K562 (cell line): ENCODE results near the gene PLPP4. TPM values are rescaled to one million over a fixed set of nuclear protein-coding genes. Genes with fewer than 3 reads are reported as not detected.

Experiments used
- ATAC-seq: fragments of 200-7000 bp; cut with Tn5 transposase; 3 replicates; pipeline ENCODE4 v1.9.1; 2020; ENCODE audit warnings: moderate library complexity
- BruUV-seq: library from RNA; stranded (reverse); fragments of 400-500 nt; replicated peaks from 2 replicates; lab custom pipeline; 2021; lab: Mats Ljungman, UMichigan
- CTCF ChIA-PET: fragments of 300-600 bp; formaldehyde crosslinking; extraction: SDS; loops from one replicate; lab custom pipeline; 2021; ENCODE audit warnings: low intra/inter-chr PET ratio; lab: Yijun Ruan, JAX
- POLR2A ChIA-PET: fragments of 300-600, 350-650 bp; sonication (Branson Sonifier 250); formaldehyde crosslinking; extraction: SDS; loops from one replicate; lab custom pipeline; 2021; ENCODE audit warnings: antibody characterized with exemption, inconsistent platforms; lab: Yijun Ruan, JAX
- DNase-seq, 4 experiments: peaks; one replicate each; pipeline versions ENCODE4 v3.0.0 to v3.0.0-alpha.2; 2011 to 2018; ENCODE audit warnings: low spot score in 3 of 4, mixed read lengths in 3 of 4; ENCODE audit errors: extremely low read depth in 1 of 4
- FAIRE-seq: peaks from 2 replicates; lab custom pipeline; 2011; peaks lifted over from hg19 to GRCh38; lab: Jason Lieb, UNC
- H2AFZ ChIP-seq: 2 replicates; pipeline ENCODE4 v1.6.0; 2011; ENCODE audit warnings: low read depth, low read length, control low read depth, inconsistent platforms
- H3K27ac ChIP-seq: fragments of 200-600 bp; 3 replicates; pipeline ENCODE4 v1.8.0; 2011; ENCODE audit warnings: low read depth, mild to moderate bottlenecking, control low read depth, inconsistent platforms, low read length, moderate library complexity, mixed read lengths; ENCODE audit errors: extremely low read depth
- H3K27me3 ChIP-seq, 2 experiments: fragments of 300-600 bp in 1 of 2; 2 replicates in 1 of 2; 3 replicates in 1 of 2; pipeline versions ENCODE4 v1.6.0 to v1.8.0; 2011; ENCODE audit warnings: inconsistent platforms in 2 of 2, low read length in 2 of 2, mild to moderate bottlenecking in 1 of 2, mixed read lengths in 1 of 2, moderate library complexity in 1 of 2; ENCODE audit not compliant: control insufficient read depth in 2 of 2, insufficient read depth in 2 of 2
- H3K36me3 ChIP-seq: fragments of 300-600 bp; 3 replicates; pipeline ENCODE4 v1.8.0; 2011; ENCODE audit warnings: mild to moderate bottlenecking, low read length, inconsistent platforms; ENCODE audit not compliant: control insufficient read depth, insufficient read depth
- H3K4me1 ChIP-seq, 2 experiments: fragments of 200-600 bp in 1 of 2; replicated peaks in 1 of 2; 2 replicates in 1 of 2; 3 replicates in 1 of 2; pipeline versions ENCODE4 v1.5.1 to v1.8.0; 2011; ENCODE audit warnings: inconsistent platforms in 2 of 2, low read length in 2 of 2, mild to moderate bottlenecking in 1 of 2, mixed read lengths in 1 of 2, moderate library complexity in 1 of 2; ENCODE audit not compliant: control insufficient read depth in 2 of 2, insufficient read depth in 2 of 2
- H3K4me2 ChIP-seq: 2 replicates; pipeline ENCODE4 v1.6.1; 2011; ENCODE audit warnings: low read length, control low read depth, inconsistent platforms, mixed read lengths; ENCODE audit not compliant: insufficient read depth
- H3K4me3 ChIP-seq: fragments of 200-600 bp; sonication (generic), shearing (Covaris generic); 2 replicates; pipeline ENCODE4 v1.5.1; 2016; ENCODE audit warnings: control low read depth, inconsistent platforms
- H3K79me2 ChIP-seq: fragments of 200-600 bp; 3 replicates; pipeline ENCODE4 v1.8.0; 2011; ENCODE audit warnings: low read length, inconsistent platforms; ENCODE audit not compliant: control insufficient read depth, insufficient read depth
- H3K9ac ChIP-seq, 2 experiments: 2 replicates each; pipeline versions ENCODE4 v1.6.0 to v1.6.1; 2011; ENCODE audit warnings: low read depth in 2 of 2, low read length in 2 of 2, control low read depth in 1 of 2, inconsistent platforms in 1 of 2, mild to moderate bottlenecking in 1 of 2, mixed read lengths in 1 of 2; ENCODE audit not compliant: insufficient read depth in 1 of 2
- H3K9me1 ChIP-seq: one replicate; pipeline ENCODE4 v1.6.0; 2011; ENCODE audit warnings: inconsistent platforms, mild to moderate bottlenecking, low read length, moderate library complexity; ENCODE audit not compliant: control insufficient read depth, insufficient read depth
- H3K9me3 ChIP-seq: replicated peaks from 2 replicates; pipeline ENCODE4 v1.5.1; 2011; ENCODE audit warnings: low read depth, low read length, inconsistent platforms; ENCODE audit not compliant: control insufficient read depth, insufficient read depth
- H4K20me1 ChIP-seq: replicated peaks from 2 replicates; pipeline ENCODE4 v1.6.1; 2011; ENCODE audit warnings: low read length, inconsistent platforms, mixed read lengths; ENCODE audit not compliant: control insufficient read depth, insufficient read depth
- CC2D1A ChIP-seq: fragments of 450-650 bp; IDR thresholded peaks from 2 replicates; pipeline ENCODE4 v1.6.1; 2017; ENCODE audit warnings: mild to moderate bottlenecking
- CHD2 ChIP-seq: IDR thresholded peaks from 2 replicates; pipeline ENCODE4 v1.6.1; 2011; ENCODE audit warnings: low read depth, low read length
- CSDE1 ChIP-seq, 2 experiments: fragments of 450-650 bp; IDR thresholded peaks; 2 replicates each; pipeline ENCODE4 v1.6.1; 2016; ENCODE audit warnings: mild to moderate bottlenecking in 1 of 2
- GABPB1 ChIP-seq: sonication (generic); formaldehyde crosslinking; IDR thresholded peaks from 2 replicates; pipeline ENCODE4 v1.8.0; 2022; ENCODE audit warnings: mild to moderate bottlenecking, missing genetic modification reagents
- HIVEP1 ChIP-seq: fragments of 250-450 bp; sonication (Bioruptor Pico); IDR thresholded peaks from 2 replicates; pipeline ENCODE4 v1.4.0; 2020; ENCODE audit warnings: mild to moderate bottlenecking
- MTF1 ChIP-seq: fragments of 250-450 bp; sonication (Bioruptor Pico); IDR thresholded peaks from 2 replicates; pipeline ENCODE4 v1.9.0; 2021; ENCODE audit warnings: moderate library complexity, mild to moderate bottlenecking, inconsistent platforms, borderline replicate concordance
- NCOA1 ChIP-seq: fragments of 450-650 bp; IDR thresholded peaks from 2 replicates; pipeline ENCODE4 v1.6.1; 2016; ENCODE audit warnings: low read depth
- POLR3G ChIP-seq: IDR thresholded peaks from 2 replicates; pipeline ENCODE4 v1.6.1; 2011; ENCODE audit not compliant: insufficient read length, insufficient replicate concordance; ENCODE audit errors: extremely low read depth
- PTRF ChIP-seq: fragments of 450-650 bp; IDR thresholded peaks from 2 replicates; pipeline ENCODE4 v1.6.1; 2016; ENCODE audit warnings: mild to moderate bottlenecking, missing genetic modification characterization, missing compliant biosample characterization
- THRAP3 ChIP-seq: fragments of 450-650 bp; IDR thresholded peaks from 2 replicates; pipeline ENCODE4 v1.6.1; 2016; ENCODE audit warnings: mild to moderate bottlenecking, inconsistent platforms, borderline replicate concordance
- ZBTB1 ChIP-seq: sonication (generic); formaldehyde crosslinking; IDR thresholded peaks from 2 replicates; pipeline ENCODE4 v1.8.1; 2023; ENCODE audit warnings: missing genetic modification reagents, low read depth, mild to moderate bottlenecking, borderline replicate concordance
- ZBTB17 ChIP-seq: fragments of 450-650 bp; formaldehyde crosslinking; IDR thresholded peaks from 2 replicates; pipeline ENCODE4 v1.4.0; 2020; ENCODE audit warnings: mild to moderate bottlenecking
- ZNF143 ChIP-seq: sonication (generic); formaldehyde crosslinking; IDR thresholded peaks from 2 replicates; pipeline ENCODE4 v1.9.0; 2022; ENCODE audit warnings: mild to moderate bottlenecking, missing genetic modification reagents
- ZNF79 ChIP-seq: fragments of 250-450 bp; sonication (Bioruptor Pico); IDR thresholded peaks from 2 replicates; pipeline ENCODE4 v1.4.0; 2020; ENCODE audit warnings: low read depth, mild to moderate bottlenecking, moderate library complexity
- WGBS: fragments of 100-300 bp; shearing (Covaris generic); methylation state at CpG from one replicate; pipeline ENCODE4 v1.1.6; 2016; ENCODE audit warnings: low coverage, mixed read lengths; ENCODE audit not compliant: insufficient coverage; ENCODE audit errors: missing lambda C conversion rate; 5-methylcytosine and 5-hydroxymethylcytosine counted together
- in situ Hi-C: fragments of 300-500 bp; cut with MboI; formaldehyde crosslinking; loops from 4 replicates; pipeline ENCODE4 v1.15.0; 2018; ENCODE audit warnings: inconsistent platforms, mixed read lengths
- intact Hi-C: fragments of 100-400 bp; cut with micrococcal nuclease; formaldehyde crosslinking; loops from 2 replicates; pipeline ENCODE4 v1.14.2; 2022
- polyA plus RNA-seq, 8 experiments: library from polyadenylated mRNA; depleted of rRNA in 4 of 8; stranded (reverse) in 5 of 8; unstranded in 3 of 8; fragments of >200 nt; fragmentation: Nextera tagmentation in 2 of 8; fragmentation: Illumina TruSeq in 1 of 8; extraction: Ambion mirVana in 2 of 8; extraction: Trizol in 1 of 8; gene quantifications; 2 replicates each; pipeline versions ENCODE4 v1.2.1 to v1.2.3, GENCODE V29; 2011 to 2014; ENCODE audit warnings: inconsistent platforms in 1 of 8, missing spikeins in 1 of 8
- total RNA-seq, 7 experiments: library from RNA; depleted of rRNA in 6 of 7; stranded (reverse); fragments of >200 nt in 6 of 7; fragmentation: Illumina TruSeq in 2 of 7; extraction: Trizol in 2 of 7; gene quantifications; 2 replicates each; pipeline versions ENCODE4 v1.2.1 to v1.2.3, GENCODE V29; 2011 to 2021; ENCODE audit warnings: low replicate concordance in 1 of 7
- TF ChIP-seq, protein P1 (sequence below): sonication (generic); formaldehyde crosslinking; IDR thresholded peaks from 2 replicates; pipeline ENCODE4 v1.9.0; 2022; ENCODE audit warnings: mild to moderate bottlenecking, missing genetic modification reagents
- TF ChIP-seq, protein P2 (sequence below): sonication (generic); formaldehyde crosslinking; IDR thresholded peaks from 2 replicates; pipeline ENCODE4 v1.8.0; 2022; ENCODE audit warnings: missing genetic modification reagents, mild to moderate bottlenecking, borderline replicate concordance

The PLPP4 gene
- total and polyA plus RNA-seq, 9 of the 15 experiments (the other 6 are each of a cell fraction or from before 2014, with no cell fraction given), result 0.08 TPM; not detected in 8

DNA sequence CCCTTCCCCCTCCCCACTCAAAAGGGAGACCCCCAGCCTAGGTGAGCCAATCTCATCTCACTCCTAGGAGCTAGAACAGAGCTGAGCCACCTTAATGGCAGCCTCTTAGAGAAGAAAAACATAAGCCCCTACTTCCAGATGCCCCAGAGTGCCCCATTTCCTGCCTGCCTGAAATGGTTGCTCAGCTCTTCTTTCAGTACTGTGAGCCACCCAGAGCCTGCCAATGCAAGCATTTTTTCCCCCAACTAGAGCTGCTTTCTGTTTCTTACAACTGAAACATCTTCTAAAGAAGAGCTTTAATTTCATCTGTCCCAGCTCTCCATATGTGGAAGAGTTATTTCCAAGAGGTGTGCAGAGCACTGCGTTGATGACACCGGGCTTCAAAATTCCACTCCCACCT, 136.7 kb downstream of the PLPP4 start:
- FAIRE-seq, result no peak
- POLR2A ChIA-PET, result no interaction called here

More for the DNA sequence above, 136.7 kb downstream of the PLPP4 start:
- ATAC-seq (no peak), DNase-seq (no peak)
- no peak overlapping the region for H3K4me3 ChIP-seq
- CTCF ChIA-PET, result no interaction called here
- WGBS, result 0% methylated on average over 2 of the region's 2 CpGs
- TF ChIP-seq CHD2 (no peak), ZNF143 (CRISPR knock-in tag) (no peak), PTRF (tag) (no peak), GABPB1 (CRISPR knock-in tag) (no peak), ZNF79 (CRISPR knock-in tag) (no peak), CC2D1A (no peak), HIVEP1 (CRISPR knock-in tag) (no peak), ZBTB1 (CRISPR knock-in tag) (no peak), CSDE1 (IDR thresholded peaks at IDR 0.05) (no peak), ZBTB17 (no peak), MTF1 (CRISPR knock-in tag) (no peak), POLR3G (no peak), NCOA1 (no peak), THRAP3 (no peak)
- TF ChIP-seq, protein P1, sequence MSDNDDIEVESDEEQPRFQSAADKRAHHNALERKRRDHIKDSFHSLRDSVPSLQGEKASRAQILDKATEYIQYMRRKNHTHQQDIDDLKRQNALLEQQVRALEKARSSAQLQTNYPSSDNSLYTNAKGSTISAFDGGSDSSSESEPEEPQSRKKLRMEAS (CRISPR knock-in tag), result no peak
- TF ChIP-seq, protein P2, sequence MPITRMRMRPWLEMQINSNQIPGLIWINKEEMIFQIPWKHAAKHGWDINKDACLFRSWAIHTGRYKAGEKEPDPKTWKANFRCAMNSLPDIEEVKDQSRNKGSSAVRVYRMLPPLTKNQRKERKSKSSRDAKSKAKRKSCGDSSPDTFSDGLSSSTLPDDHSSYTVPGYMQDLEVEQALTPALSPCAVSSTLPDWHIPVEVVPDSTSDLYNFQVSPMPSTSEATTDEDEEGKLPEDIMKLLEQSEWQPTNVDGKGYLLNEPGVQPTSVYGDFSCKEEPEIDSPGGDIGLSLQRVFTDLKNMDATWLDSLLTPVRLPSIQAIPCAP, result no peak
- no peak overlapping the region for H2AFZ ChIP-seq
- intact Hi-C loops, result no loop called here
- no peak overlapping the region for H3K27ac ChIP-seq
- H3K79me2 ChIP-seq, result no peaks in the 10 kb centered on the region
- no TSS peak for BruUV-seq
- H4K20me1 ChIP-seq, result no peaks in the 10 kb centered on the region
- H3K9ac ChIP-seq, result no peak overlapping the region
- in situ Hi-C loops, result no loop called here
- no peaks in the 10 kb centered on the region; a peak in 1 of 5 replicates for H3K27me3 ChIP-seq
- no peaks in the 10 kb centered on the region for H3K9me1 ChIP-seq
- no peaks in the 10 kb centered on the region for H3K4me1 ChIP-seq
- H3K4me2 ChIP-seq, result no peak overlapping the region
- no peaks in the 10 kb centered on the region for H3K9me3 ChIP-seq
- no peaks in the 10 kb centered on the region for H3K36me3 ChIP-seq
